HTERT RPE-1 (cell line): ENCODE data around the gene UNCX.
"Not testable (repeated sequence)": the region's sequence is repeated elsewhere in the genome, so short reads cannot be mapped to it uniquely, and the experiment has no call there.

Experiments
- in situ Hi-C: fragments of 300-500 bp; cut with MboI; formaldehyde crosslinking; loops from 4 replicates; pipeline ENCODE4 v1.14.3; 2020; ENCODE audit warnings: low sequenced_read_pairs

Gene UNCX

GRCh38 chr7:1255080-1255816 lies 22.6 kb downstream of the UNCX start:
- in situ Hi-C loops: no loop called here

- in situ Hi-C loops: no loop called here
Observed at GRCh38 chr7:1255817-1256340, 23.2 kb downstream of the UNCX start.

- in situ Hi-C loops: no loop called here
Observed at GRCh38 chr7:1256621-1257020, 23.9 kb downstream of the UNCX start.

- in situ Hi-C loops: no loop called here
Observed at GRCh38 chr7:1257221-1257620, 24.5 kb downstream of the UNCX start.

- in situ Hi-C loops: no loop called here
Observed at GRCh38 chr7:1257863-1258262, 25.2 kb downstream of the UNCX start.

GRCh38 chr7:1259621-1260243 lies 27.1 kb downstream of the UNCX start:
- in situ Hi-C loops: no loop called here

- in situ Hi-C loops: no loop called here
Observed at GRCh38 chr7:1260244-1260635, 27.6 kb downstream of the UNCX start.

- in situ Hi-C loops: not testable (repeated sequence)
Observed at GRCh38 chr7:1261036-1261435, 28.4 kb downstream of the UNCX start.

GRCh38 chr7:1262441-1262840 lies 29.8 kb downstream of the UNCX start:
- in situ Hi-C loops: no loop called here

GRCh38 chr7:1263391-1263951 lies 30.8 kb downstream of the UNCX start:
- in situ Hi-C loops: no loop called here

- in situ Hi-C loops: no loop called here
Observed at GRCh38 chr7:1264345-1265280, 31.9 kb downstream of the UNCX start.

- in situ Hi-C loops: no loop called here
Observed at GRCh38 chr7:1267016-1267900, 34.6 kb downstream of the UNCX start.

- in situ Hi-C loops: no loop called here
Observed at GRCh38 chr7:1268076-1268815, 35.6 kb downstream of the UNCX start.

GRCh38 chr7:1268866-1269265 lies 36.2 kb downstream of the UNCX start:
- in situ Hi-C loops: no loop called here

GRCh38 chr7:1269336-1269890 lies 36.7 kb downstream of the UNCX start:
- in situ Hi-C loops: no loop called here

GRCh38 chr7:1270181-1270580 lies 37.5 kb downstream of the UNCX start:
- in situ Hi-C loops: no loop called here

GRCh38 chr7:1271046-1271445 lies 38.4 kb downstream of the UNCX start:
- in situ Hi-C loops: no loop called here

- in situ Hi-C loops: no loop called here
Observed at GRCh38 chr7:1271656-1272055, 39.0 kb downstream of the UNCX start.

- in situ Hi-C loops: not testable (repeated sequence)
Observed at GRCh38 chr7:1272136-1272535, 39.5 kb downstream of the UNCX start.
